ENCODE results near the gene TXNRD2.

The TXNRD2 gene

DNA sequence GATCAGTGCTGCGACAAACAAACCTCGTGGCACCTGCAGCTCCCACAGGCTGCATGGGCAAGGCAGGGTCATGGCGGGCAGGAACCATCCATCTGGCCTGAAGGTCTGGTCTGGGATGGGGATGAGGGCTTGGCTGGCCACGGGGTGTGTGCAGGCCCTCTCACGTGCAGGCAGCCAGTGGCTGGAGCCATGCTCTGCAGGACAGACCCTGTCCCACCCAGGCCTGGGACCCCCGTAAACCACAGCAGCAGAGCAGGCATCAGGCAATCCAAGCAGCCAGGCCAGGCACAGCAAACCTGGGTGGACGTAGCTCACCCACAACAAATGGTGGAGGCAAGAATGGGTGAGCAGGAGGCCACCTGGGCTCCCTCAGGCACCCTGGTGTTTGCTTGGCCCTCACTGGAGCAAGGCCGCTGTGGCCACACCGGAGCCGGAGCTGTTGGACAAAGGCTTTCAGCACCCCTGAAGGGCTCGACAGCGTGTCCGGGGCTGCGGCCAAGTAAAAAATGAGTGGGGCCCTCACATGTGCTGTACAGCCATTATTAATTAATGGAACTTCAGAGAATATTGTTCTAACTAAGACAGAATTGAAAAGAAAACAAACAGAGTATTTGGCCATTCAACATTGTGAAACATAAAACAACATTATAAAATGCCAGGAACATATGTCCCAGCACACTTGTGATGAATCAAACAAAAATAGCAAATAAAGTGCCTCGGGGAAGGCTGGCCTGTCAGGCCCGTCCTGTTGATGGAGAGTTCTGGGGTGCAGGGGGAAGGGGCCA, 63.0 kb downstream of the TXNRD2 start:
- H3K27me3 ChIP-seq (ENCODE audit: insufficient read depth, poor library complexity, severe bottlenecking), result no peaks in the 10 kb centered on the region
- peaks cover 6% of the 10 kb centered on the region; the same call in 1 of the 2 replicates for H3K36me3 ChIP-seq (ENCODE audit: low read depth)
- DNase-seq (ENCODE audit: low spot score) (peak; percentile 54), ATAC-seq (ENCODE audit: low read depth) (no peak)
- H3K27ac ChIP-seq (ENCODE audit: poor library complexity, severe bottlenecking), result peak overlapping the region; percentile 98
- H3K4me3 ChIP-seq (ENCODE audit: severe bottlenecking), result no peak overlapping the region
- TF ChIP-seq CTCF (IDR thresholded peaks at IDR 0.05; ENCODE audit: poor library complexity, severe bottlenecking), result no peak
- peaks cover 42% of the 10 kb centered on the region for H3K4me1 ChIP-seq (ENCODE audit: insufficient read depth, poor library complexity, severe bottlenecking)
- H3K9me3 ChIP-seq (ENCODE audit: severe bottlenecking), result no peaks in the 10 kb centered on the region

GRCh38 chr22:19877626-19878339, 63.8 kb downstream of the TXNRD2 start:
- H3K4me1 ChIP-seq (ENCODE audit: insufficient read depth, poor library complexity, severe bottlenecking), result peaks cover 42% of the 10 kb centered on the region
- H3K36me3 ChIP-seq (ENCODE audit: low read depth), result peaks cover 6% of the 10 kb centered on the region; the same call in 1 of the 2 replicates
- no peak for DNase-seq (ENCODE audit: low spot score)
- TF ChIP-seq CTCF (IDR thresholded peaks at IDR 0.05; ENCODE audit: poor library complexity, severe bottlenecking), result no peak
- ATAC-seq (ENCODE audit: low read depth), result no peak
- H3K4me3 ChIP-seq (ENCODE audit: severe bottlenecking), result no peak overlapping the region
- peak overlapping the region; percentile 98 for H3K27ac ChIP-seq (ENCODE audit: poor library complexity, severe bottlenecking)
- no peaks in the 10 kb centered on the region for H3K27me3 ChIP-seq (ENCODE audit: insufficient read depth, poor library complexity, severe bottlenecking)
- H3K9me3 ChIP-seq (ENCODE audit: severe bottlenecking), result no peaks in the 10 kb centered on the region

DNA sequence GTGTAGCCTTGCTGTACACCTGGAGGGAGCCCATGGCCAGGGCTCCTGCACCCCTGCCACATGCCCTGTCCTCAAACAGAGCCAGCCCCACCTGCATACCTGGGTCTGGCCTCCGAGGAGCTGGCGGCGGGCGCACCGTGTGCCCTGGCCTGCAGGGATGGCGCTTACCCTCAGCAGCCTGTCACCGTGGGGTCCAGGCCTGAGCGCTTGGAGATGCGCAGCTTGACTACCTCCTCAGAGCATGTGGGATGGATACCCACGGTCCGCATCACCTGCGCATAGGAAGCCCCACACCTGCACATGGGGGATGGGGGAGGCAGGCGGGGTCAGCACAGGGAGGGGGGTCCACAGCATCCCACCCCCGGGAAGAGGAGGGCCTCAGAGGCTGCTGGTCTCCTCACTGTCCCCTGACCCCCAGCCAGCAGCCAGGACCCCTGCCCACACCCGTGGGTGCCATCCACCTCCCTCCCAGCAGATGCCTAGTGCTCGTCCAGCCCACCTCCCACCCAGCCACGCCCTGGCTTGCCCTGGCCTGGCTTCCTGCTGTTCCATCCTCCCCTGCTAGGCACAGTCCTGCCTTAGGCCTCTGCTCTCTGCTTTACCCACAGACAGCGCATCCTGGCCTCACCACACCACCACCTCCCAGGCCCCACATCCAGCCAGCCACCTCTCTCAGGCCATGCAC, 64.5 kb downstream of the TXNRD2 start:
- peaks cover 39% of the 10 kb centered on the region for H3K4me1 ChIP-seq (ENCODE audit: insufficient read depth, poor library complexity, severe bottlenecking)
- H3K27me3 ChIP-seq (ENCODE audit: insufficient read depth, poor library complexity, severe bottlenecking), result no peaks in the 10 kb centered on the region
- H3K4me3 ChIP-seq (ENCODE audit: severe bottlenecking), result no peak overlapping the region
- no peak for ATAC-seq (ENCODE audit: low read depth)
- DNase-seq (ENCODE audit: low spot score), result peak; percentile 56
- no peaks in the 10 kb centered on the region for H3K9me3 ChIP-seq (ENCODE audit: severe bottlenecking)
- H3K27ac ChIP-seq (ENCODE audit: poor library complexity, severe bottlenecking), result peak overlapping the region; percentile 98
- TF ChIP-seq CTCF (IDR thresholded peaks at IDR 0.05; ENCODE audit: poor library complexity, severe bottlenecking), result no peak
- H3K36me3 ChIP-seq (ENCODE audit: low read depth), result peaks cover 6% of the 10 kb centered on the region; the same call in 1 of the 2 replicates

- ATAC-seq (ENCODE audit: low read depth) (no peak), DNase-seq (ENCODE audit: low spot score) (peak; percentile 56)
- Histone ChIP-seq H3K27ac (ENCODE audit: poor library complexity, severe bottlenecking) (peak overlapping the region; percentile 98), H3K36me3 (ENCODE audit: low read depth) (peaks cover 6% of the 10 kb centered on the region; the same call in 1 of the 2 replicates), H3K27me3 (ENCODE audit: insufficient read depth, poor library complexity, severe bottlenecking) (no peaks in the 10 kb centered on the region), H3K9me3 (ENCODE audit: severe bottlenecking) (no peaks in the 10 kb centered on the region), H3K4me1 (ENCODE audit: insufficient read depth, poor library complexity, severe bottlenecking) (peaks cover 32% of the 10 kb centered on the region), H3K4me3 (ENCODE audit: severe bottlenecking) (no peak overlapping the region)
- TF ChIP-seq CTCF (IDR thresholded peaks at IDR 0.05; ENCODE audit: poor library complexity, severe bottlenecking), result no peak
These were observed 65.2 kb downstream of the TXNRD2 start for GRCh38 chr22:19876314-19876940.
